SH-SY5Y (cell line): Measurements from ENCODE around the gene GRM8.

Source experiments
- GATA2 ChIP-seq: IDR thresholded peaks from 2 replicates; pipeline ENCODE4 v1.6.1; 2011; ENCODE audit warnings: mild to moderate bottlenecking, low read depth, low read length
- GATA3 ChIP-seq: IDR thresholded peaks from 2 replicates; pipeline ENCODE4 v1.6.1; 2011; ENCODE audit warnings: low read depth, mild to moderate bottlenecking, low read length, moderate library complexity

DNA sequence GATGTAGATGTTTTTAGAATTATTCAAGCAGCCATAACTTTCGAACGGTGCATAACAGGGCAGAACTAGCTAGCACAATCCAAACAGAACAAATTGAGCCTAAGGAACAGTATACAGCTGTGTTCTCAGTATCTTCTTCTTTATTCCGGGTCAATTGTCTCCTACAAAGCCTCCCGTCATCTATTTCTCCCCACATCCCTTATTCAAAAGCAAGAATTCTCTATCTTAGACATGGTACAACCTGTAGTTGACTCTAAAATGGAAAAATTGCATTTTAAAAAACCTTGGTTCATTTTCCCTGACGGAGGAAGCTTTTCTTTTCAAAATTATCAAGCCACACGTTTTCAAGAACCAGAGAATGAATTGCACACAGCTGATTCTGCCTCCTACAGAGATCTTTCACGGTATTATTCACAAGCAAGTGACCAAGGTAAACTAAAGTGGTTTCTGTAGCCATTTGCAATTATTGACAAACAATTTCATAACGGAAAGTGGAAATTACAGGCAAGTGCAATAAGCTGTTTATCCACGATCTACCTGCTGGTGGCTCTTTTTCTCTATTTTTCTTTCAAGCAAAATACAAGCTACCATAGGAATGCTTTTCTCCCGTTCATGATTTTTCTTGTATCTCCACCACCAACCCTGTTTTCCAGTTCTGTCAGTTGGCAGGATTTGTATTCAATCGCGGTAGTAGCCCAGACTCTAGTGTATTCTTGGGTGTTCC is 2.3 kb downstream of the GRM8 start:
- no peak for TF ChIP-seq GATA3
- no peak for TF ChIP-seq GATA2
